ENCODE data around the gene IRF9. TPM values are rescaled to one million over a fixed set of nuclear protein-coding genes. Genes with fewer than 3 reads are reported as not detected.

IRF9 gene
- total RNA-seq, 2 experiments from 2014 or later = 112 to 118 TPM

DNA sequence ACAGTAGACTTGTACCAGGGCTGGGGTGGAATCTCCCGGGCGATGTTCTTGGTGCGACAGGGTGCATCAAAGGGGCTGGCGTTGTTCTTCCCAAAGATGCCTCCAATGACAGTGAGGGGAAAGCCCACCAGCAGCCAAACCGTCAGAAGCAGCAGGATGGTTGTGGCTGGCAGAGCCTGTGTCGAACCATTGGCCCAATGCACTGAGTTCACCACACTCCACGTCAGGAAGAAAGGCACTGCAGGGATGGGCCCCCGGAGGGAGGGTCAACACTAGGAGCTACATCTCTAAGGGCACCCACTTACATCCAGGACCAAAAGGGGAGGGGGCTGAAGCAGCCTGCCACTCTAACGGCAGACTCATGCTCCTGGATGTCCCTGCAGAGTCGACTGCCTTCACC lies 29.4 kb downstream of the IRF9 start:
- Mint-ChIP-seq H3K4me1 (ENCODE audit: low read depth) (peaks cover 53% of the 10 kb centered on the region), H3K27ac (peak overlapping the region; percentile 25), H3K36me3 (ENCODE audit: low read depth) (peaks cover 37% of the 10 kb centered on the region), H3K27me3 (no peaks in the 10 kb centered on the region), H3K9me3 (no peaks in the 10 kb centered on the region), H3K4me3 (no peak overlapping the region)
- no peak for DNase-seq
- ChIA-PET POLR2A (interaction anchor here (0.8 to 13.4 kb wide), 3 partner anchors 17 to 34 kb away, joined by 3 to 163 read pairs (median 3); partner anchors contain the start of gene REC8), CTCF (interaction anchor here (1.4 to 1.5 kb wide), 2 partner anchors 30 to 52 kb away, joined by 3 to 4 read pairs; partner anchors contain the start of genes IRF9 and TINF2)
- intact Hi-C loops (cut with micrococcal nuclease) = no loop called here
- no peak for ATAC-seq
- TF ChIP-seq, protein P1, sequence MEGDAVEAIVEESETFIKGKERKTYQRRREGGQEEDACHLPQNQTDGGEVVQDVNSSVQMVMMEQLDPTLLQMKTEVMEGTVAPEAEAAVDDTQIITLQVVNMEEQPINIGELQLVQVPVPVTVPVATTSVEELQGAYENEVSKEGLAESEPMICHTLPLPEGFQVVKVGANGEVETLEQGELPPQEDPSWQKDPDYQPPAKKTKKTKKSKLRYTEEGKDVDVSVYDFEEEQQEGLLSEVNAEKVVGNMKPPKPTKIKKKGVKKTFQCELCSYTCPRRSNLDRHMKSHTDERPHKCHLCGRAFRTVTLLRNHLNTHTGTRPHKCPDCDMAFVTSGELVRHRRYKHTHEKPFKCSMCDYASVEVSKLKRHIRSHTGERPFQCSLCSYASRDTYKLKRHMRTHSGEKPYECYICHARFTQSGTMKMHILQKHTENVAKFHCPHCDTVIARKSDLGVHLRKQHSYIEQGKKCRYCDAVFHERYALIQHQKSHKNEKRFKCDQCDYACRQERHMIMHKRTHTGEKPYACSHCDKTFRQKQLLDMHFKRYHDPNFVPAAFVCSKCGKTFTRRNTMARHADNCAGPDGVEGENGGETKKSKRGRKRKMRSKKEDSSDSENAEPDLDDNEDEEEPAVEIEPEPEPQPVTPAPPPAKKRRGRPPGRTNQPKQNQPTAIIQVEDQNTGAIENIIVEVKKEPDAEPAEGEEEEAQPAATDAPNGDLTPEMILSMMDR (IDR thresholded peaks at IDR 0.05) = no peak

GRCh38 chr14:24192933-24193332 lies 31.9 kb downstream of the IRF9 start:
- no peak for ATAC-seq

DNA sequence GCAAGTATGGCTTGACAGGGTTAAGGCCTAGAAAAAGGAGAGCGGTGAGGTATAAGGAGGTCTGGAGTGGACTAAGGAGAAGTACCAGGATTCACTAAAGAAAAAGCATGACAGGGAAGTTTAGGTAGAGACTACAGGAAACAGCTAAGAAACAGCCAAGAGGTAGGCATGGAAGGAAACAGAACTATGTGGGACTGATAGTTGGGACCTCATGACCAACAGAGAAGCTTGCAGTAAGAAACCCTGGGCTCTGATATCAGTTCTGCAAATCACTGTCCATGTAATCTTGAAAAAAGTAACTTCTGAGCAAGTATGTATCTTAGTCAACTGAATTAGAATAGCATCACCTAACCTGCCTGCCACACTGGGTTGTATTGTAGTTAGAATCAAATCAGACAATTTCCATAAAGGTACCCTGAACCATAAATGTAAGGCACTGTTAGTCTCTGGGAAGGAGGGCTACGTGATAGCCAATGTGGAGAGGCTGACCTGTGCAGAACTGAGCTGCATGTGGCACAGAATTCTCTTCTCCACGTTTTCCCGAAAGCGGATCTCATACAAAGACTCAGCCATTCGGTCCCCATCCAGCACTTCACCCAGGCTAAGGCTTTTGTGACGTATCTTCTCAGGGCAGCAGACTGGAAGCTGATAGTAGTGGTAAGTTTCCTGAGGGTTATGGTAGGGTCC lies 33.3 kb downstream of the IRF9 start:
- H3K9me3 Mint-ChIP-seq = peaks cover 4% of the 10 kb centered on the region
- CTCF ChIA-PET = interaction anchor here (1.0 to 3.8 kb wide), 6 partner anchors 9 to 114 kb away, joined by 3 to 15 read pairs (median 9); partner anchors contain the start of genes CIDEB, IRF9 and RABGGTA
- peak overlapping the region; percentile 95 for H3K4me3 Mint-ChIP-seq
- no peak for ATAC-seq
- intact Hi-C loops (cut with micrococcal nuclease) = no loop called here
- TF ChIP-seq, protein P1 (IDR thresholded peaks at IDR 0.05) = no peak
- H3K4me1 Mint-ChIP-seq (ENCODE audit: low read depth) = peaks cover 51% of the 10 kb centered on the region
- H3K27me3 Mint-ChIP-seq = no peaks in the 10 kb centered on the region
- H3K36me3 Mint-ChIP-seq (ENCODE audit: low read depth) = peaks cover 45% of the 10 kb centered on the region
- POLR2A ChIA-PET = interaction anchor here (0.9 to 4.1 kb wide), 20 partner anchors 8 to 236 kb away, joined by 3 to 58 read pairs (median 4); partner anchors contain the start of genes CBLN3, CHMP4A, DHRS1 and EMC9
- DNase-seq = no peak
- H3K27ac Mint-ChIP-seq = peak overlapping the region; percentile 98

More at GRCh38 chr14:24192933-24193332, 31.9 kb downstream of the IRF9 start:
- peaks cover 38% of the 10 kb centered on the region for H3K36me3 Mint-ChIP-seq (ENCODE audit: low read depth)
- no peak overlapping the region for H3K27ac Mint-ChIP-seq
- intact Hi-C loops (cut with micrococcal nuclease) = no loop called here
- ChIA-PET CTCF (interaction anchor here (3.8 kb wide), 1 partner anchor 32 kb away, joined by 15 read pairs; the partner anchor contains the start of gene IRF9), POLR2A (interaction anchor here (1.2 to 2.1 kb wide), 3 partner anchors 47 to 98 kb away, joined by 4 to 5 read pairs (median 4); partner anchors contain the start of gene PSME2)
- H3K4me1 Mint-ChIP-seq (ENCODE audit: low read depth) = peaks cover 47% of the 10 kb centered on the region
- DNase-seq = no peak
- no peak overlapping the region for H3K4me3 Mint-ChIP-seq
- TF ChIP-seq, protein P1 (IDR thresholded peaks at IDR 0.05) = no peak
- no peaks in the 10 kb centered on the region for H3K9me3 Mint-ChIP-seq
- H3K27me3 Mint-ChIP-seq = no peaks in the 10 kb centered on the region

- H3K4me3 Mint-ChIP-seq = peak overlapping the region; percentile 95
- peaks cover 4% of the 10 kb centered on the region for H3K9me3 Mint-ChIP-seq
- intact Hi-C loops (cut with micrococcal nuclease) = no loop called here
- ChIA-PET CTCF (interaction anchor here (1.0 to 3.8 kb wide), 6 partner anchors 9 to 113 kb away, joined by 3 to 15 read pairs (median 9); partner anchors contain the start of genes CIDEB, DHRS1, IRF9 and NOP9), POLR2A (interaction anchor here (0.9 to 4.1 kb wide), 20 partner anchors 9 to 235 kb away, joined by 3 to 58 read pairs (median 6); partner anchors contain the start of genes CBLN3, CHMP4A, DHRS1 and EMC9)
- peaks cover 49% of the 10 kb centered on the region for H3K36me3 Mint-ChIP-seq (ENCODE audit: low read depth)
- TF ChIP-seq, protein P1 (IDR thresholded peaks at IDR 0.05) = no peak
- H3K4me1 Mint-ChIP-seq (ENCODE audit: low read depth) = peaks cover 51% of the 10 kb centered on the region
- peak overlapping the region; percentile 98 for H3K27ac Mint-ChIP-seq
- no peaks in the 10 kb centered on the region for H3K27me3 Mint-ChIP-seq
- ATAC-seq (no peak), DNase-seq (no peak)
Observed at GRCh38 chr14:24194873-24195185, 33.8 kb downstream of the IRF9 start.
